Immature natural killer cell (primary cell): Measurements from ENCODE around the gene ESD. TPM values are rescaled to one million over a fixed set of nuclear protein-coding genes. Genes with fewer than 3 reads are reported as not detected.
A peak's percentile ranks its signal among the peaks of the same experiment; 100 is the strongest.
"Not testable (repeated sequence)": the region's sequence is repeated elsewhere in the genome, so short reads cannot be mapped to it uniquely, and the experiment has no call there.

Experiments
- DNase-seq, 3 donors: peaks; one replicate each; pipeline ENCODE4 v3.0.0; 2022; ENCODE audit warnings: mixed read lengths in 1 of 3
- H3K27ac Mint-ChIP-seq, 6 donors: one replicate each; pipeline ENCODE4 v1.8.0; 2020; ENCODE audit warnings: mixed read lengths in 6 of 6, mild to moderate bottlenecking in 5 of 6, inconsistent platforms in 4 of 6, moderate library complexity in 3 of 6
- H3K27me3 Mint-ChIP-seq, 3 donors: one replicate each; pipeline ENCODE4 v1.8.0; 2020 to 2021; ENCODE audit warnings: low read depth in 3 of 3, mild to moderate bottlenecking in 3 of 3, mixed read lengths in 3 of 3, moderate library complexity in 3 of 3, inconsistent platforms in 1 of 3
- H3K36me3 Mint-ChIP-seq, 3 donors: one replicate each; pipeline ENCODE4 v1.8.0; 2020; ENCODE audit warnings: mixed read lengths in 3 of 3, inconsistent platforms in 2 of 3, mild to moderate bottlenecking in 2 of 3
- H3K4me1 Mint-ChIP-seq, 2 donors: one replicate each; pipeline ENCODE4 v1.8.0; 2020; ENCODE audit warnings: inconsistent platforms in 2 of 2, mild to moderate bottlenecking in 2 of 2, mixed read lengths in 2 of 2, moderate library complexity in 1 of 2
- H3K4me3 Mint-ChIP-seq, 5 donors: one replicate each; pipeline ENCODE4 v1.8.0; 2020; ENCODE audit warnings: mild to moderate bottlenecking in 5 of 5, mixed read lengths in 5 of 5, inconsistent platforms in 3 of 5, moderate library complexity in 3 of 5
- H3K9me3 Mint-ChIP-seq, 6 donors: one replicate each; pipeline ENCODE4 v1.8.0; 2020; ENCODE audit warnings: mild to moderate bottlenecking in 6 of 6, mixed read lengths in 6 of 6, inconsistent platforms in 4 of 6, moderate library complexity in 3 of 6
- polyA plus RNA-seq, 3 donors: library from polyadenylated mRNA; unstranded; fragments of 300-500 nt; fragmentation: Illumina TruSeq; gene quantifications; one replicate each; pipeline ENCODE4 v1.2.3, GENCODE V29; 2021

Gene ESD
- polyA plus RNA-seq, 3 donors from 2014 or later: 52.7 to 69.4 (median 59.2) TPM

DNA sequence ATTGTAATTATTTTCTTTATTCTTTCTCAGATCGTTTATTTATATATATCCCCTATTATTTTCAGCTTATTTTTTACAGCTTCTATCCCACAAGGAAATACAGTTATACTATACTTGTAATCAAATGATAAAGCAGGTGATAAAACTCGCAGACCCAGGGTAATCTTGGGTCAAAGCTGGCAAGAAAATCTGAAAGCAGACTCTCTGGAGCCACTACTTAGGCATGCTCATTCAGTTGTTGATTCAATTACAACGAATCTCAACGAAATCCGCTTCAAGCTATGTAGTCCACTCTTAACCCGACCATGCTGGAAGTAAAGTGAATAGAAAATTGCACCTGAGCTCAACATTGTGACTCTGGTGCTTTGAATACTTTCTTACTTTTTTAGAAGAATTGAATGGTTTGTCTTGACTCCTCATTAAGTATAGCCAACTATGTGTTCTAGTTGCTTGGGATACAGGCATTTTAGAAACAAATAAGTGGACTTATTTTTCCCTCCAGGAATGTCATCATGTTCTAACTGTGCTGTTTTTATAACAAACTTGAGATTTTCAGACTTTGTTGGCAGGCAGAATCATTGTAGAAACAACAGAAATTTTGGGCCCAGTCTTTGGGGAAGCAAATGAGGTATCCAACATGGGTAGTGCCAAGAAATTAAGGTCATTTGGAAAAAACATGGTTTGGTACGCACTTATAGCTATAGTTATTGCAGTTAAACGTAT is 21.4 kb downstream of the ESD start:
- peaks cover 31 to 54% (median 39%) of the 10 kb centered on the region in 3 donors for H3K36me3 Mint-ChIP-seq
- no peaks in the 10 kb centered on the region for H3K4me1 Mint-ChIP-seq
- H3K9me3 Mint-ChIP-seq: no peaks in the 10 kb centered on the region
- H3K4me3 Mint-ChIP-seq: no peak overlapping the region
- H3K27ac Mint-ChIP-seq: no peak overlapping the region
- DNase-seq: no peak
- peaks cover 0 to 2% (median 0%) of the 10 kb centered on the region in 3 donors for H3K27me3 Mint-ChIP-seq

DNA sequence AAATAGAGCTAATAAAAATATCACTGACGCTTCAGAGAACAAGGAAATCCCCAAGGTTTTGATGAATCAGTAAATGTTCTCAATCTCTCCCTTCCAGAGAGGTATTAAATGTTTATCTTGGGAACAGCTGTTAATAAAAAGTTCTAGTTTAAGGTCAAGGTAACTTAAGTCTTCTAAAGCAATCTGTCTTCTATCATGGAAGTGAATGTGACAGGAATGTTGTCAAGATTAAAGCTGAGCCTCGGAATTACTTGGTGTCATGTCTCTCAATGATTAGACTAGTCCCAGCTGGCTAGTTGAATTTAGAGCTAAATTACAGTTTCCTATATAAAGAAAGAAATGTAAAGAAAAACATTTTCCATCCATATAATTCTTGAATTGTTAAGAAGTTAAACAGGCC is 23.4 kb downstream of the ESD start:
- no peaks in the 10 kb centered on the region for H3K9me3 Mint-ChIP-seq
- H3K27me3 Mint-ChIP-seq: peaks cover 0 to 2% (median 0%) of the 10 kb centered on the region in 3 donors
- no peak overlapping the region for H3K4me3 Mint-ChIP-seq
- H3K36me3 Mint-ChIP-seq: peaks cover 38 to 55% (median 39%) of the 10 kb centered on the region in 3 donors
- no peak for DNase-seq
- no peak overlapping the region for H3K27ac Mint-ChIP-seq
- H3K4me1 Mint-ChIP-seq: no peaks in the 10 kb centered on the region

DNA sequence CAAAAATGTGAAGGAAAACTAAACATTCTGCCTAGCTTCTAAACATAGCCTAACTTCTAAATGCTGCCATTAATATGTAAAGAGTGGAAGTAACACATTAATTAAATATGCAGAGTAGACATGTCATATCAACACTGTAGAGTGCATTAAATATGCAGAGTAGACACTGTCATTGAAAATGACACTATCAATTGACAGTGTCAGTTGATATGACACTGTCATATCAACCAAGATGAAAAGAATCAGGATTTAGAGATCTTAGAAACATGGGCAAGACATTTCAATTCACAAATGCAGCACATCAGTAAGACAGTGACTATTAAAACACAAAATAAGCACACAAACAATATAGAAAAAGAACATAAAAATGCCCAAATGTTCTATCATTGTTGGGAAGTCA is 25.3 kb downstream of the ESD start:
- Mint-ChIP-seq H3K4me1 (no peaks in the 10 kb centered on the region), H3K36me3 (peaks cover 30 to 44% (median 39%) of the 10 kb centered on the region in 3 donors), H3K9me3 (no peaks in the 10 kb centered on the region), H3K27ac (no peak overlapping the region), H3K4me3 (no peak overlapping the region), H3K27me3 (peaks cover 0 to 3% (median 2%) of the 10 kb centered on the region in 3 donors)
- DNase-seq: no peak

GRCh38 chr13:46769925-46770324 is 27.0 kb downstream of the ESD start:
- H3K9me3 Mint-ChIP-seq, DNase-seq, H3K4me1 Mint-ChIP-seq, H3K4me3 Mint-ChIP-seq, H3K27me3 Mint-ChIP-seq, H3K27ac Mint-ChIP-seq: not testable (repeated sequence)
- H3K36me3 Mint-ChIP-seq: peaks cover 24 to 28% (median 25%) of the 10 kb centered on the region in 3 donors

DNA sequence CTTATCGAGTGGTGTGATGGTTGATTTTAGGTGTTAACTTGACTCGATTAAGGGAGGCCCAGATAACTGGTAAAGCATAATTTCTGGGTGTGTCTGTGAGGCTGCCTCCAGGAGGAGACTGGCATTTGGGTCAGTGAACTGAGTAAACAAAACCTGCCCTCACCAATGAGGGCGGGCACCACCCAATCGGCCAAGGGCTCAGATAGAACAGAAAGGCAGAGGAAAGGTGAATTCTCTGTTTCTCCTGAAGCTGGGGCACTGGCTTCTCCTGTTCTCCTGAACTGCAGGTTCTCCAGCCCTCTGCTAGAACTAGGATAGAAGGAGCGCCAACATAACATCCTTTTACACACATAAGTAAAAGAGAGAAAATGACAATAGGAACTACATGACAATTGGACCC is 35.1 kb downstream of the ESD start:
- Mint-ChIP-seq H3K27ac (no peak overlapping the region), H3K9me3 (no peaks in the 10 kb centered on the region), H3K27me3 (peaks cover 0 to 12% (median 7%) of the 10 kb centered on the region in 3 donors), H3K4me3 (no peak overlapping the region), H3K4me1 (no peaks in the 10 kb centered on the region), H3K36me3 (no peaks in the 10 kb centered on the region)
- no peak for DNase-seq

GRCh38 chr13:46761174-46761573 is 35.8 kb downstream of the ESD start:
- H3K27ac Mint-ChIP-seq: no peak overlapping the region
- H3K4me3 Mint-ChIP-seq: no peak overlapping the region
- no peaks in the 10 kb centered on the region for H3K9me3 Mint-ChIP-seq

GRCh38 chr13:46759846-46760245 is 37.1 kb downstream of the ESD start:
- Mint-ChIP-seq H3K27ac (no peak overlapping the region), H3K4me3 (no peak overlapping the region), H3K27me3 (peaks cover 0 to 12% (median 8%) of the 10 kb centered on the region in 3 donors), H3K4me1 (peaks cover 2% of the 10 kb centered on the region in 2 donors), H3K9me3 (no peaks in the 10 kb centered on the region), H3K36me3 (no peaks in the 10 kb centered on the region)
- no peak for DNase-seq

More at GRCh38 chr13:46761174-46761573, 35.8 kb downstream of the ESD start:
- DNase-seq: no peak
- Mint-ChIP-seq H3K4me1 (no peaks in the 10 kb centered on the region), H3K27me3 (peaks cover 0 to 12% (median 8%) of the 10 kb centered on the region in 3 donors), H3K36me3 (no peaks in the 10 kb centered on the region)

- Mint-ChIP-seq H3K4me3 (no peak overlapping the region), H3K9me3 (no peaks in the 10 kb centered on the region), H3K27ac (no peak overlapping the region), H3K4me1 (peaks cover 24% of the 10 kb centered on the region in 2 donors), H3K36me3 (no peaks in the 10 kb centered on the region), H3K27me3 (peaks cover 0 to 17% (median 13%) of the 10 kb centered on the region in 3 donors)
- DNase-seq: no peak
These were observed 39.3 kb downstream of the ESD start for GRCh38 chr13:46757640-46758039.

DNA sequence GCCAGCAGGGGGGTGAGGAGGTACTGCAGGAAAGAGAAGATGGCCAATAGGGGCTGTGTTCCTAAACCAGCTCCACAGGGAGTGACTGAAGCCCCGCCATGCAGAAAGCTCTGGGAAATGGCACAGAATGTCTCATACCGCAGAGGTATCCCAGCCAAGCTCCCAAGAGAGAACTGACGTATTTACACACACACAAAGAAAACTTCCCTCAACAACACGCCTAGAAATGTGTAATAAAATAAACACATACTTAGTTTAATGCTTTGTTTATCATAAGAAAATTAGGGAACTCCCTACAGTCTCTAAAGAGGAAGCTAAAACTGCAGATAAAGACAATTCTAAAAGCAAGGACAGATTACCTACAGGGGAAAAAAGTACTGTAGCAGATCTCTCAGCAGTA is 40.0 kb downstream of the ESD start:
- H3K27me3 Mint-ChIP-seq: peaks cover 3 to 15% (median 10%) of the 10 kb centered on the region in 3 donors
- no peaks in the 10 kb centered on the region for H3K9me3 Mint-ChIP-seq
- no peak overlapping the region for H3K27ac Mint-ChIP-seq
- H3K36me3 Mint-ChIP-seq: no peaks in the 10 kb centered on the region
- no peak for DNase-seq
- no peak overlapping the region for H3K4me3 Mint-ChIP-seq
- peaks cover 29 to 30% of the 10 kb centered on the region in 2 donors for H3K4me1 Mint-ChIP-seq

- H3K36me3 Mint-ChIP-seq, DNase-seq, H3K27ac Mint-ChIP-seq, H3K4me3 Mint-ChIP-seq, H3K9me3 Mint-ChIP-seq: not testable (repeated sequence)
- H3K27me3 Mint-ChIP-seq: peaks cover 5 to 17% (median 14%) of the 10 kb centered on the region in 3 donors
- H3K4me1 Mint-ChIP-seq: peaks cover 42 to 45% of the 10 kb centered on the region in 2 donors
These were observed 41.5 kb downstream of the ESD start for GRCh38 chr13:46755508-46755907.

DNA sequence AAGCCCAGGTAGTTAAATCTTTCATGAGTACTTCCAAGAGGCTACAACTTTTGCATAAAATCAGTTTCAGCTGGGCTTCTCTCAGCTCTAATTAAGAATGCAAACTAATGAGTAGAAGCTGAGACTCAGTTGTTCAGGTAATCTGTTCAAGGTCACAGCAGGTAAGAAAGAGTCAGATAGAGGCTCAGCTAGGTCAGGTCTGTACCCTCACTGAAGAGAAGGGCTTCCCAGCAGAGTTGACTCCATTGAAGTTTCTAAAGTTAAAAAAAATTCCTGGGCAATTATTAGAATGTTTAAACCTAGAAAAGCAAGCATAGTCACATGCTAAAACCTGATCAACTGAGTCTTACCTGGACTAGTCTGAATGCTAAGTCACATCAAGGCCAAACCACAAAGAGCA is 42.1 kb downstream of the ESD start:
- no peak for DNase-seq
- H3K27me3 Mint-ChIP-seq: peaks cover 5 to 17% (median 11%) of the 10 kb centered on the region in 3 donors
- H3K36me3 Mint-ChIP-seq: peaks cover 0 to 10% (median under 1%) of the 10 kb centered on the region in 3 donors
- peaks cover 48 to 52% of the 10 kb centered on the region in 2 donors for H3K4me1 Mint-ChIP-seq
- no peaks in the 10 kb centered on the region for H3K9me3 Mint-ChIP-seq
- H3K27ac Mint-ChIP-seq: no peak overlapping the region
- no peak overlapping the region for H3K4me3 Mint-ChIP-seq

GRCh38 chr13:46753917-46754316 is 43.0 kb downstream of the ESD start:
- peaks cover 2 to 16% (median 7%) of the 10 kb centered on the region in 3 donors for H3K36me3 Mint-ChIP-seq
- peak overlapping the region in 4 of 5 donors; percentile 31 to 58 (median 44) for H3K4me3 Mint-ChIP-seq
- H3K27ac Mint-ChIP-seq: peak overlapping the region in 4 of 6 donors; percentile 7 to 57 (median 23)
- DNase-seq: no peak
- no peaks in the 10 kb centered on the region for H3K9me3 Mint-ChIP-seq
- H3K4me1 Mint-ChIP-seq: peaks cover 50 to 56% of the 10 kb centered on the region in 2 donors
- H3K27me3 Mint-ChIP-seq: peaks cover 5 to 12% (median 11%) of the 10 kb centered on the region in 3 donors

- H3K36me3 Mint-ChIP-seq: peaks cover 7 to 24% (median 15%) of the 10 kb centered on the region in 3 donors
- peaks cover 7 to 11% (median 9%) of the 10 kb centered on the region in 3 donors for H3K27me3 Mint-ChIP-seq
- DNase-seq: no peak
- H3K9me3 Mint-ChIP-seq: no peaks in the 10 kb centered on the region
- peak overlapping the region in 2 of 5 donors; percentile 29 to 39 for H3K4me3 Mint-ChIP-seq
- peaks cover 52 to 56% of the 10 kb centered on the region in 2 donors for H3K4me1 Mint-ChIP-seq
- H3K27ac Mint-ChIP-seq: no peak overlapping the region
These were observed 43.8 kb downstream of the ESD start for GRCh38 chr13:46753137-46753536.

DNA sequence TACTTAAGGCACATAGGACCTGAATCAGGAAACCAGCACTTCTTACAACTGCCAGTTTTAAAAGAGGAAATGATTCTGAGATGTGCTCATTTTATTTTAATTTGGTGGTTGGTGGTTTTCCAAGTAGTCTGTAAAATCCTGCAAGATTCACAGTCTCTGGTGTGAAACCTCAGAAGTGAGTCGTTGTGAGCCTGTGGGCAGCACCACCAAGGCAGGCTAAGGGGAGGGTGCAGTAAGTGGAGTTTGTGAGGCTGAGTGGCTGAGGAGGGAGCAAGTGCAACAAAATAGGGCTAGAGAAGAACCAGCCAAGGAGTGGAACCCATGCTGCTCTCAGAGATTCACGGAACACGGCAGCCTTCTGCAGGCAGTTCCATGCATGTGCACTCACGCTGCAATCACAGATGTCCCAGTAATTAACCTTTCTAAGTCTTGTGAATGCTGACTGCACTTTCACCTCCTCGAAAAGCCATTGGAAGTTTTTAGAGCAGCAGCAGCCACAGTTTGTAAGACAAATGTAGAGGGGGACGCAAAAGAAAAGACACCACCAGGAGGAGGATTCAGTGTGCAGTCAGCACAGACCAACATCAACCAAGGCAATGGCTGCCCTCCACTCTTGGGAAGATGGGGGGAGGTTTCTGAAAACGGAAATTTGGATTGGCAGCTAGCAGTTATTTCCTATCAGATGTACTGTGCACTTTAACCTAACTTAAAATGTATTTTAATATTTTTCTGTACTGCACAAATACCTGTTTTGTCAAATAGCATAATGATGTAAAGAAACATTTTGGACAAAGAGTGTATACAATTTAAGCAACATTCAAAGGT is 44.9 kb downstream of the ESD start:
- peak overlapping the region; percentile 38 to 71 (median 63) for H3K4me3 Mint-ChIP-seq
- peaks cover 52 to 56% of the 10 kb centered on the region in 2 donors for H3K4me1 Mint-ChIP-seq
- no peaks in the 10 kb centered on the region for H3K9me3 Mint-ChIP-seq
- H3K27me3 Mint-ChIP-seq: peaks cover 8 to 13% (median 11%) of the 10 kb centered on the region in 3 donors
- H3K27ac Mint-ChIP-seq: peak overlapping the region; percentile 72 to 86 (median 81)
- H3K36me3 Mint-ChIP-seq: peaks cover 10 to 33% (median 22%) of the 10 kb centered on the region in 3 donors
- DNase-seq: peak; percentile 89 to 92 (median 90)
